Endometrial microvascular endothelial cells (primary cell): ENCODE measurements around the gene COL2A1. TPM values are rescaled to one million over a fixed set of nuclear protein-coding genes. Genes with fewer than 3 reads are reported as not detected.

Experiments used
- in situ Hi-C: cut with HindIII; loops from 2 replicates; pipeline ENCODE4 v1.10.0; 2017; ENCODE audit warnings: low sequenced_read_pairs, low pct_unique_long_range_greater_than_20kb; ENCODE audit errors: inconsistent ontology term
- total RNA-seq: library from RNA; depleted of rRNA; stranded (reverse); fragments of >200 nt; gene quantifications from one replicate; pipeline ENCODE4 v1.2.3, GENCODE V29; 2015; ENCODE audit errors: inconsistent ontology term

The COL2A1 gene
- not detected for total RNA-seq

GRCh38 chr12:48004053-48004941, at the start of gene COL2A1:
TSS of gene COL2A1 (minus strand) at chr12:48004476. CDS start at chr12:48004321, 155 bp downstream.
- in situ Hi-C loops, result no loop called here

DNA sequence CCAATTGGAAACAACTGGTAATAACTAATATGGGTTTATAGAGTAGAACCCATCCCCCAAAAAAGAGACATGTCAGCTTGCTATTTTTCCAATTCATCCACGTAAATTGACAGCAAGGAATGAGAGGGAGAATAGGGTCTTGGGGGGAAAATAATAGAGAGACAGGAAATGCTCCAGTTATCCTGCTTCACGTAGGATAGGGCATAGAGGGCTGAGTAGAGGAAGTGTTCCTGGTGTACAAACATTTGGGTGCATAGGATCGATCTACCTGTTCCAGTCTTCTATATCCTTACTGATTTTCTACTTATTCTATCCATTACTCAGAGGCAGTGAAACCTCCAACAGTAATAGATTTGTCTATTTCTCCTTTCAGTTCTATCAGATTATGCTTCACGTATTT, 49.6 kb upstream of the COL2A1 start:
- in situ Hi-C loops, result no loop called here

GRCh38 chr12:48053122-48053521, 48.8 kb upstream of the COL2A1 start:
- in situ Hi-C loops, result no loop called here

- in situ Hi-C loops, result no loop called here
These were observed 47.4 kb upstream of the COL2A1 start for GRCh38 chr12:48051681-48052080.

DNA sequence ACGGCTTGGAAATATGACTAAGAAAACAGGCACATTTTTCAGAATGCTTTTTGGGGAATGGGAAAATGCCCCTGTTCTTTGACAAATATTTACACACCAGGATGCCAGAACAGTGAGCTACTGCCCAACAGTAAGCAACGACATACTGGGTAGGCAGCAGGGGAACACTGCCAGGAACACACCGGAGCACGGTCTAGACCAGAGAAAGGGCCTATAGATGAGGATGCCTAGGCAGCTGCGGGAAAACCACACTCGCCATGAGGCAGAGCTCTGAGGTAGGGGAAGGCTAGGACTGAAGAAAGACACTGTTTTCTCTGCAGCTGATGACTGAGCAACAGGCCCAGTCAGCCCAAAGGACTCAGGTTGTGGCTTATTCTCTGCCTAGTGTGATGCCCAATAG, 45.9 kb upstream of the COL2A1 start:
- in situ Hi-C loops, result no loop called here

DNA sequence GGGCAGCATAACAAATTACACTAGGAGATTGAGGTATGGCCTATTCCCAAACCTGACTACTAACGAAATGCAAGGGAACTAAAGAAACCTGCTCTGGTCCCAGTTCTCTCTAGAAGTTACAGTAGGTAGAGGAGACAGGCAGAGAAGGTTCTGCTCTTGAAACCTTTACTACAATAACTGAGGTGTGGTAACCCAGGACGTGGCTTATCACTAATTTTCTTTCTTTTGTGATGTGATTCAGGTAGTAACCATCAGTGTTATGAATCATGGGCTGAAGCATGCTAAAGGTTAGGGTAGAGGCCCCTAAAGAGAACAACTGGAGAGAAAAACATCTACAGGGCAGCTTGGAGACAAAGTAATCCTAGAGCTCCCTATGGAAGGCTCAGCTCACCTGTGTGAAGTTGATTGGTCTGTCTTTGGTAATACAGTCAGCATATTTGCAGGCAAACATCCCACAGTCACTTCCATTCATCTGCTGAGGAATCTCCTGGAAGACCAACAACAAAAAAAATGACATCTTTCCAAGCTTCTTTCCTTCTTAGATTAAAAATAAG, 41.8 kb upstream of the COL2A1 start:
- in situ Hi-C loops, result no loop called here

- in situ Hi-C loops, result no loop called here
These were observed 41.0 kb upstream of the COL2A1 start for GRCh38 chr12:48045061-48045846.

DNA sequence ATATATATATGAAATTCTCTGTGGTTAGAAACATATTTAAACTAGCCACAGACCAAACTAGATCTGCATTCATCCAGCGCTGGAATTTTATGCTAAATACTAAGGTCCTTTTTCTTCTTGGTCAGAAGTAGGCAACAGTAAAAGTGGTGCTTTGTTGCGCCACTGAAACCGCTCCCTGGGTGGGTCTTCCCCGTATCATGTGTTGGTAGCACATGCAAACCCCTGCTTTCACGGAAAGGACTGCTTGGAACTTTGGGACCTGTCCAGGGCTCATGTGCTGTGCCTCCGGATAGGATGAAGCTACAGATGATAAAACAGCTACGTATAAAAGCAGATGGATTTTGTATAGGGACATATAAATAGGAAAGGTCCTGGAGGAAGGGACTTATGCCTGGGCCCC, 40.1 kb upstream of the COL2A1 start:
- in situ Hi-C loops, result no loop called here

DNA sequence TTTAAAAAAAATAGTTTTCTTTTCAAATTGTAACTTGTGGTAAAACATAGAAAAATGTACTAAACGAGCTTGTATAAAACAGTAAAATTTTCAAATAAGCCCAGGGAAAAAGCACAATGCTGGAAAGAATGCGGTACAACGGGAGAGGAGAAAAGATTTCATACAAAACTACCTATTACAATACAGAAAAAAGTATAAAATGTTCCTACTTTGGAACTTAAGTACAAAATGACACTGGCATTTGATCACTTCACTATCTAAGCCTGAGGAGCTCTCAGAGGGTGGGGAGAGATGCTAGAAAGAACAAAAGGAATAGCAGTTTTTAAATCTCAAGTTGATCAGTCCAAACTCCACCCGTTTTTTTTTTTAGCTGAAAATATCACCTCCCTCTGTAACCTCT, 39.5 kb upstream of the COL2A1 start:
- in situ Hi-C loops, result no loop called here

GRCh38 chr12:48041591-48042423, 37.5 kb upstream of the COL2A1 start:
- in situ Hi-C loops, result no loop called here

DNA sequence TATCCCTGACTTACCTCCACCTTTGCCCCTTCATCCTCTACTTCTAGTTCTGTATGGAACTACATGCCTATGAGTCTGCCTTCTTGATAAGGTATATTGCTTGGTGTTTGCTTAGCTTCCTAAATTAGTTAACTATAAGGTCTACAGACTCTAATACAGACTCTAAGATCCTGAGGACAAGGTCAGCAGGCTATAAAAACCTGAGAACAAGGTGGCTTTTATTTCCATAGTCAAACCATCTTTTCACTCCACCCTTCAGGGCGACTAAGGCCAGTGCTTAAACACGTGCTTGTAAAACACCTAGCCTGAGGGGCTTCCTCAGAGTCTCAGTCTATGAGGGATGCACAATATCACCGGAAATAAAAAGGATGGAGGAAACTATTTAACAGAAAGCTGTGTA, 36.1 kb upstream of the COL2A1 start:
- in situ Hi-C loops, result no loop called here

- in situ Hi-C loops, result no loop called here
These were observed 34.9 kb upstream of the COL2A1 start for GRCh38 chr12:48039151-48039550.

- in situ Hi-C loops, result no loop called here
These were observed 33.8 kb upstream of the COL2A1 start for GRCh38 chr12:48038085-48038484.

DNA sequence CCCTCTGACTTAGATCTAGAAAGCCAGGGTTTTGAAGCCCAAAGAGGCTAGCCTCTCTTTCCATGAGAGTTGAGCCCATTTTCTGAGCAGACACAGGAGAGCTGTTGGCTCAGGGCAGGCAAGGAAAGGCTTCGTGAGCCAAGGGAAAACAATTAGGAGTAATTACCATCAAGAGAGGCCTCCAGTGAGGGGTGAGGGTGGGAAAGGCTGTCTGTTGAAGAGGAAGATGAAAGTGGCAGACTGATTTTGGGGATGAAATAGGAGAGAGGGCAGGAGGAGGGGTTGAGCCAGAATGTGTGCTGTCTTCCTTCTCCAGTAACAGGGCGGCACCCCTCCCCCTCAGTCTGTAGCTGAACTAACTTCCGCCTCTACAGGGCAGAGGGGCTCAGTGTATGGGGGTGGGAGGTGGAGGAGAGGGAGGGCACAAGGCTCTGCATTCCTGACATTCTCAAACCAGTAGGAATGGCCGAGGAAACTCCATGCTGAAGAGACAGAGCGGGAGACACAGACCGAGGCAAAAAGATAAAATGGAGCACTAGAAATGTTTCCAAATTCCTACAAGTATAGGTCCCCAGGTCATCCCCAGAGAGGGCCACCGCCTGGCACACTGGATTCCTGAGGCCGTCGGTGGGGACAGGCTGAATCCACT, 33.1 kb upstream of the COL2A1 start:
- in situ Hi-C loops, result no loop called here

DNA sequence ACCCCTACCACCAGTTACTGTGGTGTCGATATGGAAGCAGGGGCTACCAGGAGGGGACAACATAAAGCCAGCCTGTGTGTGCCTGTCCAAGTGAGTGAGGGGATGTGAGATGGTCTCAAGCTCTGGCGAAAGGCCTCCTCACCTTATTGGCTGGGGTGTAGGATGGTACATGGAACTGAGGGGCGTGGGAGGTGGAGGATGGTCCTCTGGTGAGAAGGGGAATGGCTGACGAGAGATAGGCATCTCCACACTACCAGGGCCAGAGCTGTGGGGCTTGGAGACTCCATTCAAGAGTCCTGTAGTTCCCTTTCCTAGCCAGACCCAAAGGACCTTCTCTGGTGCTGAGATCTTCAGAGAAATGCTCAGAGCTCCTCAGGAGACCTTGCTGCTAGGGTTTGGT, 32.5 kb upstream of the COL2A1 start:
- in situ Hi-C loops, result no loop called here

GRCh38 chr12:48034835-48035805, 30.8 kb upstream of the COL2A1 start:
- in situ Hi-C loops, result no loop called here

- in situ Hi-C loops, result no loop called here
These were observed 29.2 kb upstream of the COL2A1 start for GRCh38 chr12:48033451-48033850.
